Testis (tissue), 3 donors: ENCODE data around the gene CPD. TPM values are rescaled to one million over a fixed set of nuclear protein-coding genes. Genes with fewer than 3 reads are reported as not detected.

Source experiments
- DNase-seq: peaks from one replicate; pipeline ENCODE4 v3.0.0-alpha.2; 2019
- H3K27ac ChIP-seq, 2 donors: fragments of 200-600 bp; sonication (generic); one replicate each; pipeline ENCODE4 v1.5.1; 2019
- H3K27me3 ChIP-seq: fragments of 200-600 bp; sonication (generic); one replicate; pipeline ENCODE4 v1.5.1; 2019
- H3K36me3 ChIP-seq: fragments of 200-600 bp; sonication (generic); one replicate; pipeline ENCODE4 v1.5.1; 2017; ENCODE audit warnings: low read depth; ENCODE audit errors: missing control alignments
- H3K4me1 ChIP-seq: fragments of 200-600 bp; sonication (generic); one replicate; pipeline ENCODE4 v1.5.1; 2019
- H3K4me3 ChIP-seq, 2 donors: fragments of 200-600 bp; sonication (generic); one replicate each; pipeline ENCODE4 v1.5.1; 2017 to 2019
- H3K9me3 ChIP-seq: fragments of 200-600 bp; sonication (generic); one replicate; pipeline ENCODE4 v1.5.1; 2017
- CTCF ChIP-seq, 3 experiments: fragments of 450-650 bp in 2 of 3; fragments of 200-600 bp in 1 of 3; sonication (generic) in 1 of 3; IDR thresholded peaks; one replicate each; pipeline ENCODE4 v1.5.1; 2016 to 2019; ENCODE audit warnings: antibody characterized with exemption in 3 of 3, mild to moderate bottlenecking in 2 of 3, moderate library complexity in 1 of 3
- POLR2A ChIP-seq: fragments of 450-650 bp; IDR thresholded peaks from one replicate; pipeline ENCODE4 v1.6.1; 2017; ENCODE audit warnings: antibody characterized with exemption, mild to moderate bottlenecking, moderate library complexity
- WGBS, 2 donors: methylation state at CpG; one replicate each; pipeline ENCODE4 v1.1.5; 2018; 5-methylcytosine and 5-hydroxymethylcytosine counted together
- intact Hi-C: fragments of 100-400 bp; cut with DNase I; formaldehyde crosslinking; loops from one replicate; pipeline ENCODE4 v1.15.1; 2023; ENCODE audit warnings: low total_unique reads
- polyA plus RNA-seq: library from polyadenylated mRNA; stranded (reverse); fragments of 350-450 nt; fragmentation: Illumina TruSeq; extraction: RNeasy Lipid Tissue Mini Kit (QIAGEN cat#74804); gene quantifications from one replicate; pipeline ENCODE4 v1.2.3, GENCODE V29; 2014; ENCODE audit warnings: low read depth, low replicate concordance; ENCODE audit not compliant: insufficient read depth
- total RNA-seq, 2 donors: library from RNA; depleted of rRNA; stranded (reverse); fragments of >200 nt; gene quantifications; one replicate each; pipeline ENCODE4 v1.2.3, GENCODE V29; 2016

The CPD gene
- total and polyA plus RNA-seq, 3 donors from 2014 or later: 108 to 194 (median 134) TPM

- H3K4me3 ChIP-seq: no peak overlapping the region
- DNase-seq: no peak
- TF ChIP-seq POLR2A (no peak), CTCF (IDR thresholded peaks at IDR 0.05) (no peak)
- H3K27ac ChIP-seq: peak overlapping the region; percentile 5 to 24
- no peaks in the 10 kb centered on the region for H3K9me3 ChIP-seq
- no peaks in the 10 kb centered on the region for H3K36me3 ChIP-seq
- H3K27me3 ChIP-seq: no peaks in the 10 kb centered on the region
- no peaks in the 10 kb centered on the region for H3K4me1 ChIP-seq
- intact Hi-C loops: no loop called here
- 65 to 72% methylated on average over 6 of the region's 6 CpGs for WGBS, 2 donors
These were observed 15.5 kb downstream of the CPD start for GRCh38 chr17:30393911-30394867.

GRCh38 chr17:30395398-30396022 lies 16.8 kb downstream of the CPD start:
- WGBS, 2 donors: 47 to 67% methylated on average over 2 of the region's 2 CpGs
- TF ChIP-seq POLR2A: no peak
- TF ChIP-seq CTCF (IDR thresholded peaks at IDR 0.05): no peak
- intact Hi-C loops: no loop called here

GRCh38 chr17:30396129-30396528 lies 17.4 kb downstream of the CPD start:
- Histone ChIP-seq H3K27ac (peak overlapping the region in 1 of 2 donors; percentile 10), H3K36me3 (no peaks in the 10 kb centered on the region), H3K4me1 (no peaks in the 10 kb centered on the region), H3K27me3 (no peaks in the 10 kb centered on the region), H3K9me3 (no peaks in the 10 kb centered on the region), H3K4me3 (no peak overlapping the region)
- intact Hi-C loops: no loop called here
- TF ChIP-seq CTCF (IDR thresholded peaks at IDR 0.05) (no peak), POLR2A (no peak)
- no peak for DNase-seq
- 89 to 94% methylated on average over 1 of the region's 1 CpG for WGBS, 2 donors

More at GRCh38 chr17:30395398-30396022, 16.8 kb downstream of the CPD start:
- no peak for DNase-seq
- H3K27ac ChIP-seq: no peak overlapping the region
- no peaks in the 10 kb centered on the region for H3K9me3 ChIP-seq
- no peaks in the 10 kb centered on the region for H3K27me3 ChIP-seq
- no peaks in the 10 kb centered on the region for H3K4me1 ChIP-seq
- H3K4me3 ChIP-seq: no peak overlapping the region
- no peaks in the 10 kb centered on the region for H3K36me3 ChIP-seq

- intact Hi-C loops: no loop called here
- DNase-seq: no peak
- no peak overlapping the region for H3K4me3 ChIP-seq
- TF ChIP-seq CTCF (IDR thresholded peaks at IDR 0.05) (no peak), POLR2A (no peak)
- H3K27me3 ChIP-seq: no peaks in the 10 kb centered on the region
- peak overlapping the region in 1 of 2 donors; percentile 10 for H3K27ac ChIP-seq
- no peaks in the 10 kb centered on the region for H3K36me3 ChIP-seq
- 65 to 77% methylated on average over 4 of the region's 4 CpGs for WGBS, 2 donors
- H3K9me3 ChIP-seq: no peaks in the 10 kb centered on the region
- no peaks in the 10 kb centered on the region for H3K4me1 ChIP-seq
These were observed 17.9 kb downstream of the CPD start for GRCh38 chr17:30396612-30397011.
